ENCODE results near the gene KRTAP10-1. TPM values are rescaled to one million over a fixed set of nuclear protein-coding genes. Genes with fewer than 3 reads are reported as not detected.

KRTAP10-1 gene
- total and polyA plus RNA-seq, 2 of the 8 experiments (the other 6 are each of a cell fraction or from before 2014, with no cell fraction given), result 0.08 TPM; not detected in 1

GRCh38 chr21:44517175-44517899 is 22.7 kb downstream of the KRTAP10-1 start (continued):
- TF ChIP-seq KDM4A (IDR thresholded peaks at IDR 0.05; ENCODE audit: low read depth, low read length, severe bottlenecking) (no peak), ATF3 (IDR thresholded peaks at IDR 0.05; ENCODE audit: insufficient read depth, low read depth, low read length) (peak; percentile 88), HDAC6 (IDR thresholded peaks at IDR 0.05; ENCODE audit: low read depth, low read length) (no peak), CTCF (IDR thresholded peaks at IDR 0.05; ENCODE audit: control extremely low read depth in 1 of 3, insufficient read depth in 1 of 3, low read depth in 1 of 3, low read length in 3 of 3) (no peak), CTBP2 (IDR thresholded peaks at IDR 0.05; ENCODE audit: borderline replicate concordance, insufficient read depth, insufficient read length, low read length) (no peak), USF2 (IDR thresholded peaks at IDR 0.05; ENCODE audit: low read length) (peak; percentile 98), GTF2F1 (IDR thresholded peaks at IDR 0.05; ENCODE audit: borderline replicate concordance, low read depth, low read length) (no peak), NRF1 (IDR thresholded peaks at IDR 0.05; ENCODE audit: low read depth, low read length) (no peak), MAFK (IDR thresholded peaks at IDR 0.05; ENCODE audit: low read depth, low read length) (no peak), BACH1 (IDR thresholded peaks at IDR 0.05; ENCODE audit: low read length) (no peak), SP1 (IDR thresholded peaks at IDR 0.05; ENCODE audit: low read depth, low read length) (peak; percentile 67; the same call in 1 of the 2 replicates), ZNF274 (IDR thresholded peaks at IDR 0.05; ENCODE audit: borderline replicate concordance, extremely low read depth, low read length) (no peak), RXRA (IDR thresholded peaks at IDR 0.05; ENCODE audit: insufficient read depth, low read depth, low read length) (no peak), SIRT6 (IDR thresholded peaks at IDR 0.05; ENCODE audit: low read length) (no peak), EZH2 (IDR thresholded peaks at IDR 0.05; ENCODE audit: low read depth, low read length, severe bottlenecking) (no peak), TAF7 (optimal IDR thresholded peaks at IDR 0.05; ENCODE audit: borderline replicate concordance, low read depth, low read length) (no peak), SIX5 (IDR thresholded peaks at IDR 0.05; ENCODE audit: low read depth, low read length) (no peak), CBX5 (IDR thresholded peaks at IDR 0.05; ENCODE audit: low read depth, low read length) (no peak), JUND (IDR thresholded peaks at IDR 0.05; ENCODE audit: low read length) (no peak), KDM1A (IDR thresholded peaks at IDR 0.05; ENCODE audit: borderline replicate concordance, low read length) (no peak)

Measured in H1 (cell line).